ENCODE measurements around the gene XK. TPM values are rescaled to one million over a fixed set of nuclear protein-coding genes. Genes with fewer than 3 reads are reported as not detected.

The XK gene
- total and polyA plus RNA-seq, 2 of the 4 experiments (the other 2 are of a cell fraction), result under 0.01 to 0.02 TPM

- 50% methylated on average over 1 of the region's 1 CpG; no CpG with 5 or more reads in 1 of the 2 experiments for WGBS, 2 experiments (ENCODE audit: extremely low coverage in 2 of 2, insufficient read length in 1 of 2)
- no peaks in the 10 kb centered on the region for H3K4me1 ChIP-seq (ENCODE audit: control insufficient read depth, insufficient read depth, low read length)
- no peaks in the 10 kb centered on the region for H3K9me1 ChIP-seq (ENCODE audit: insufficient read depth, low read length)
- no peak overlapping the region for H3K27ac ChIP-seq (ENCODE audit: insufficient read depth, low read length)
- POLR2A ChIA-PET (ENCODE audit: unreplicated experiment), result no interaction called here
- no TSS peak for BruUV-seq (replicated peaks)
- no peak overlapping the region for H4K5ac ChIP-seq (ENCODE audit: low read depth, low read length)
- H3K4me3 ChIP-seq (ENCODE audit: insufficient read depth, low read depth, low read length), result no peak overlapping the region
- TF ChIP-seq FOS (IDR thresholded peaks at IDR 0.05; ENCODE audit: low read depth, low read length) (no peak), RFX5 (IDR thresholded peaks at IDR 0.05; ENCODE audit: low read depth, low read length) (no peak), CTCF (conservative IDR thresholded peaks at IDR 0.05; ENCODE audit: low read depth, low read length) (no peak), RAD21 (IDR thresholded peaks at IDR 0.05; ENCODE audit: low read length) (no peak), ELK1 (IDR thresholded peaks at IDR 0.05; ENCODE audit: borderline replicate concordance, low read depth, low read length) (no peak), POLR2A (IDR thresholded peaks at IDR 0.05; ENCODE audit: low read depth, low read length) (no peak), MXI1 (IDR thresholded peaks at IDR 0.05; ENCODE audit: borderline replicate concordance, low read depth, low read length) (no peak), RCOR1 (IDR thresholded peaks at IDR 0.05; ENCODE audit: insufficient replicate concordance, low read length) (no peak), MAZ (IDR thresholded peaks at IDR 0.05; ENCODE audit: borderline replicate concordance, low read depth, low read length) (no peak), USF2 (IDR thresholded peaks at IDR 0.05; ENCODE audit: low read depth, low read length) (no peak), SMC3 (IDR thresholded peaks at IDR 0.05; ENCODE audit: low read depth, low read length) (no peak), BHLHE40 (IDR thresholded peaks at IDR 0.05; ENCODE audit: low read depth, low read length) (no peak)
- H2BK20ac ChIP-seq (ENCODE audit: low read depth, low read length), result no peak overlapping the region
- dilution Hi-C loops (cut with HindIII; ENCODE audit: low sequenced_read_pairs, unreplicated experiment) (no loop called here), in situ Hi-C loops (cut with MboI; ENCODE audit: low sequenced_read_pairs) (no loop called here), intact Hi-C loops (cut with micrococcal nuclease) (no loop called here)
- H4K91ac ChIP-seq (ENCODE audit: insufficient read depth, low read depth, low read length), result no peak overlapping the region
- no peaks in the 10 kb centered on the region for H4K20me1 ChIP-seq (ENCODE audit: insufficient read depth, low read length)
- no peaks in the 10 kb centered on the region for H3K36me3 ChIP-seq (ENCODE audit: control insufficient read depth, insufficient read depth, low read length)
- no peak for ATAC-seq (ENCODE audit: low read depth)
- no peak overlapping the region for H2BK15ac ChIP-seq (ENCODE audit: low read depth, low read length)
- no peak overlapping the region for H3K18ac ChIP-seq (ENCODE audit: low read depth, low read length)
- no peak overlapping the region for H2AK5ac ChIP-seq (ENCODE audit: low read depth, low read length)
- H3K4me2 ChIP-seq (ENCODE audit: low read depth, low read length), result no peak overlapping the region
- CTCF ChIA-PET, result no interaction called here
- no peaks in the 10 kb centered on the region for H3K9me3 ChIP-seq (ENCODE audit: control insufficient read depth, insufficient read depth, low read length)
- no peak overlapping the region for H3K4ac ChIP-seq (ENCODE audit: low read depth, low read length)
- H3K27me3 ChIP-seq (ENCODE audit: control insufficient read depth, insufficient read depth, low read length), result no peaks in the 10 kb centered on the region; the same call in 1 of the 2 replicates
- no peaks in the 10 kb centered on the region for H3K79me1 ChIP-seq (ENCODE audit: low read depth in 1 of 2, low read length in 2 of 2)
- H2BK120ac ChIP-seq (ENCODE audit: low read depth, low read length), result no peak overlapping the region
- H2BK5ac ChIP-seq (ENCODE audit: low read depth, low read length, poor library complexity, severe bottlenecking), result no peak overlapping the region
- no peak for DNase-seq
- H2AFZ ChIP-seq (replicated peaks; ENCODE audit: low read length, poor library complexity), result no peak overlapping the region
- H3K14ac ChIP-seq (replicated peaks; ENCODE audit: low read depth, low read length), result no peak overlapping the region
- no peak overlapping the region for H4K8ac ChIP-seq (ENCODE audit: low read depth in 2 of 2, low read length in 2 of 2)
- H3K56ac ChIP-seq (ENCODE audit: extremely low read depth, insufficient read depth, low read length), result no peak overlapping the region
- no peak overlapping the region for H2AK9ac ChIP-seq (replicated peaks; ENCODE audit: low read depth, low read length, poor library complexity)
- no peak overlapping the region for H3K23ac ChIP-seq (ENCODE audit: low read depth, low read length)
- no peak overlapping the region for H3K9ac ChIP-seq (ENCODE audit: low read depth, low read length)
Measured at GRCh38 chrX:37767430-37767829, 81.8 kb downstream of the XK start.
